ENCODE measurements around the gene USP2.

USP2 gene

GRCh38 chr11:119363851-119364590, 17.5 kb downstream of the USP2 start:
- Mint-ChIP-seq H3K4me1 (peaks cover 15% of the 10 kb centered on the region), H3K9me3 (no peaks in the 10 kb centered on the region), H3K27me3 (peaks cover 74% of the 10 kb centered on the region), H3K4me3 (peak overlapping the region; percentile 81 to 85), H3K27ac (no peak overlapping the region)
- ATAC-seq (peak; percentile 74), DNase-seq (peak; percentile 44 to 62)

- H3K4me1 Mint-ChIP-seq: peaks cover 15% of the 10 kb centered on the region
- H3K27ac Mint-ChIP-seq: no peak overlapping the region
- peaks cover 68% of the 10 kb centered on the region for H3K27me3 Mint-ChIP-seq
- no peaks in the 10 kb centered on the region for H3K9me3 Mint-ChIP-seq
- peak; percentile 35 for ATAC-seq
- no peak for DNase-seq
- H3K4me3 Mint-ChIP-seq: peak overlapping the region; percentile 42 to 47
Observed at GRCh38 chr11:119363081-119363850, 18.2 kb downstream of the USP2 start.

GRCh38 chr11:119362741-119363080, 18.8 kb downstream of the USP2 start:
- ATAC-seq (peak; percentile 13), DNase-seq (no peak)
- H3K27ac Mint-ChIP-seq: no peak overlapping the region
- H3K9me3 Mint-ChIP-seq: no peaks in the 10 kb centered on the region
- peaks cover 65% of the 10 kb centered on the region for H3K27me3 Mint-ChIP-seq
- peaks cover 15% of the 10 kb centered on the region for H3K4me1 Mint-ChIP-seq
- peak overlapping the region in 1 of 2 donors; percentile 47 for H3K4me3 Mint-ChIP-seq

GRCh38 chr11:119361941-119362725, 19.4 kb downstream of the USP2 start:
- Mint-ChIP-seq H3K4me1 (peaks cover 15% of the 10 kb centered on the region), H3K27me3 (peaks cover 65% of the 10 kb centered on the region), H3K9me3 (no peaks in the 10 kb centered on the region), H3K4me3 (no peak overlapping the region), H3K27ac (no peak overlapping the region)
- ATAC-seq: no peak
- DNase-seq: no peak

- Mint-ChIP-seq H3K27ac (no peak overlapping the region), H3K4me1 (peaks cover 21% of the 10 kb centered on the region), H3K9me3 (no peaks in the 10 kb centered on the region), H3K27me3 (peaks cover 61% of the 10 kb centered on the region), H3K4me3 (no peak overlapping the region)
- DNase-seq (no peak), ATAC-seq (no peak)
Observed at GRCh38 chr11:119361056-119361787, 20.3 kb downstream of the USP2 start.

GRCh38 chr11:119359365-119360214, 21.9 kb downstream of the USP2 start:
- Mint-ChIP-seq H3K27me3 (peaks cover 58% of the 10 kb centered on the region), H3K27ac (no peak overlapping the region), H3K9me3 (no peaks in the 10 kb centered on the region), H3K4me3 (no peak overlapping the region), H3K4me1 (peaks cover 20% of the 10 kb centered on the region)
- DNase-seq (no peak), ATAC-seq (no peak)

GRCh38 chr11:119357074-119357473, 24.4 kb downstream of the USP2 start:
- no peak overlapping the region for H3K27ac Mint-ChIP-seq

GRCh38 chr11:119356349-119357031, 25.0 kb downstream of the USP2 start:
- ATAC-seq (peak; percentile 87), DNase-seq (peak; percentile 71 to 74)
- peak overlapping the region; percentile 88 to 96 for H3K4me3 Mint-ChIP-seq
- H3K9me3 Mint-ChIP-seq: no peaks in the 10 kb centered on the region
- H3K4me1 Mint-ChIP-seq: peaks cover 10% of the 10 kb centered on the region
- peak overlapping the region; percentile 11 to 83 for H3K27ac Mint-ChIP-seq
- peaks cover 59% of the 10 kb centered on the region for H3K27me3 Mint-ChIP-seq

More at GRCh38 chr11:119357074-119357473, 24.4 kb downstream of the USP2 start:
- Mint-ChIP-seq H3K4me1 (peaks cover 10% of the 10 kb centered on the region), H3K4me3 (peak overlapping the region; percentile 54 to 96), H3K27me3 (peaks cover 57% of the 10 kb centered on the region), H3K9me3 (no peaks in the 10 kb centered on the region)
- no peak for ATAC-seq
- DNase-seq: no peak

GRCh38 chr11:119355091-119355843, 26.2 kb downstream of the USP2 start:
- Mint-ChIP-seq H3K9me3 (no peaks in the 10 kb centered on the region), H3K4me3 (no peak overlapping the region), H3K27ac (no peak overlapping the region), H3K4me1 (peaks cover 11% of the 10 kb centered on the region), H3K27me3 (peaks cover 61% of the 10 kb centered on the region)
- no peak for ATAC-seq
- no peak for DNase-seq

GRCh38 chr11:119352857-119353260, 28.6 kb downstream of the USP2 start:
- DNase-seq (no peak), ATAC-seq (no peak)
- H3K4me1 Mint-ChIP-seq: peaks cover 17% of the 10 kb centered on the region
- H3K9me3 Mint-ChIP-seq: no peaks in the 10 kb centered on the region
- no peak overlapping the region for H3K4me3 Mint-ChIP-seq
- peaks cover 61% of the 10 kb centered on the region for H3K27me3 Mint-ChIP-seq
- H3K27ac Mint-ChIP-seq: no peak overlapping the region

GRCh38 chr11:119351232-119351631, 30.3 kb downstream of the USP2 start:
- DNase-seq (no peak), ATAC-seq (no peak)
- H3K27ac Mint-ChIP-seq: peak overlapping the region in 1 of 2 donors; percentile 65
- no peaks in the 10 kb centered on the region for H3K9me3 Mint-ChIP-seq
- no peak overlapping the region for H3K4me3 Mint-ChIP-seq
- H3K4me1 Mint-ChIP-seq: peaks cover 10% of the 10 kb centered on the region
- peaks cover 64% of the 10 kb centered on the region for H3K27me3 Mint-ChIP-seq

GRCh38 chr11:119350302-119350701, 31.2 kb downstream of the USP2 start:
- H3K4me3 Mint-ChIP-seq: no peak overlapping the region

GRCh38 chr11:119347940-119348605, 33.4 kb downstream of the USP2 start:
- Mint-ChIP-seq H3K27ac (no peak overlapping the region), H3K27me3 (peaks cover 68% of the 10 kb centered on the region), H3K4me3 (no peak overlapping the region), H3K9me3 (no peaks in the 10 kb centered on the region), H3K4me1 (peaks cover 7% of the 10 kb centered on the region)
- ATAC-seq (no peak), DNase-seq (no peak)

More at GRCh38 chr11:119350302-119350701, 31.2 kb downstream of the USP2 start:
- Mint-ChIP-seq H3K9me3 (no peaks in the 10 kb centered on the region), H3K27me3 (peaks cover 61% of the 10 kb centered on the region), H3K27ac (peak overlapping the region in 1 of 2 donors; percentile 60), H3K4me1 (peaks cover 7% of the 10 kb centered on the region)
- DNase-seq (no peak), ATAC-seq (no peak)
